Right cardiac atrium (tissue), 5 donors: ENCODE results near the gene GHR. TPM values are rescaled to one million over a fixed set of nuclear protein-coding genes. Genes with fewer than 3 reads are reported as not detected.

ENCODE experiments used
- ATAC-seq, 2 donors: fragments of 200-7000 bp; cut with Tn5 transposase; one replicate each; pipeline versions ENCODE4 v1.8.0 to v1.9.1; 2020; ENCODE audit warnings: moderate library complexity in 2 of 2, mild to moderate bottlenecking in 1 of 2
- DNase-seq, 3 donors: peaks; one replicate each; pipeline ENCODE4 v3.0.0-alpha.2; 2020
- H3K27ac ChIP-seq: one replicate; pipeline ENCODE4 v1.5.1; 2013; ENCODE audit warnings: mild to moderate bottlenecking, low read length, control low read depth, moderate library complexity
- H3K27me3 ChIP-seq: one replicate; pipeline ENCODE4 v1.6.1; 2013; ENCODE audit not compliant: control insufficient read depth, insufficient read depth
- H3K4me1 ChIP-seq: one replicate; pipeline ENCODE4 v1.6.1; 2013; ENCODE audit warnings: low read length; ENCODE audit not compliant: control insufficient read depth, insufficient read depth
- H3K4me3 ChIP-seq: one replicate; pipeline ENCODE4 v1.5.1; 2013; ENCODE audit warnings: low read length, control low read depth
- H3K9me3 ChIP-seq: one replicate; pipeline ENCODE4 v1.6.1; 2013; ENCODE audit warnings: low read length; ENCODE audit not compliant: control insufficient read depth
- WGBS: extraction: QIAGEN DNeasy Blood & Tissue Kit; methylation state at CpG from one replicate; pipeline ENCODE4 v1.1.7; 2013; 5-methylcytosine and 5-hydroxymethylcytosine counted together
- intact Hi-C, 4 donors: fragments of 100-400 bp; cut with DNase I; formaldehyde crosslinking; loops; one replicate each; pipeline versions ENCODE4 v1.11.0 to v1.14.0; 2022 to 2023
- polyA plus RNA-seq: library from polyadenylated mRNA; stranded (reverse); fragments of 200-250 nt; gene quantifications from one replicate; pipeline ENCODE4 v1.2.3, GENCODE V29; 2013
- total RNA-seq, 4 donors: library from RNA; stranded (reverse); fragmentation: NEBNext Ultra II Directional; extraction: Animal tissue kit (Norgen Biotek cat#: 25700); gene quantifications; one replicate each; pipeline ENCODE4 v1.2.1, GENCODE V29; 2021
- donor health status: healthy with polysubstance abuse.
- donor health status: DM: no; HTN: yes; CAD: no.
- donor health status: DM: no; HTN: no; CAD: no.
- donor health status: DM: no; HTN: yes; CAD: no; lungs with severe emphysema.
- donor health status: DM: yes; HTN: yes; CAD: no.

Gene GHR
- total and polyA plus RNA-seq, 5 donors = 8.1 to 21.8 (median 15.3) TPM

- Histone ChIP-seq H3K9me3 (no peaks in the 10 kb centered on the region), H3K4me1 (peaks cover 3% of the 10 kb centered on the region), H3K27ac (no peak overlapping the region), H3K4me3 (no peak overlapping the region), H3K27me3 (no peaks in the 10 kb centered on the region)
- intact Hi-C loops = no loop called here
- ATAC-seq = no peak
- 92% methylated on average over 3 of the region's 3 CpGs for WGBS
- no peak for DNase-seq
Observed at GRCh38 chr5:42545038-42545437, 121.8 kb downstream of the GHR start.

GRCh38 chr5:42547141-42547540, 123.9 kb downstream of the GHR start:
- H3K9me3 ChIP-seq = no peaks in the 10 kb centered on the region
- intact Hi-C loops = no loop called here
- no peak for DNase-seq
- 47% methylated on average over 2 of the region's 2 CpGs for WGBS
- H3K4me1 ChIP-seq = peaks cover 6% of the 10 kb centered on the region
- no peak overlapping the region for H3K4me3 ChIP-seq
- no peak overlapping the region for H3K27ac ChIP-seq
- no peaks in the 10 kb centered on the region for H3K27me3 ChIP-seq
- ATAC-seq = peak in 1 of 2 donors; percentile 81

- Histone ChIP-seq H3K27me3 (no peaks in the 10 kb centered on the region), H3K4me1 (peaks cover 6% of the 10 kb centered on the region), H3K4me3 (no peak overlapping the region), H3K9me3 (no peaks in the 10 kb centered on the region), H3K27ac (peak overlapping the region; percentile 23)
- intact Hi-C loops = no loop called here
- peak; percentile 49 to 79 for ATAC-seq
- WGBS = 41% methylated on average over 1 of the region's 1 CpG
- DNase-seq = peak in 1 of 3 donors; percentile 41
Observed at GRCh38 chr5:42547894-42548293, 124.7 kb downstream of the GHR start.

GRCh38 chr5:42552597-42552996, 129.4 kb downstream of the GHR start:
- intact Hi-C loops = no loop called here
- no peak overlapping the region for H3K27ac ChIP-seq
- no peaks in the 10 kb centered on the region for H3K9me3 ChIP-seq
- WGBS = 92% methylated on average over 1 of the region's 1 CpG
- no peak overlapping the region for H3K4me3 ChIP-seq
- DNase-seq = no peak
- ATAC-seq = no peak
- H3K27me3 ChIP-seq = no peaks in the 10 kb centered on the region
- H3K4me1 ChIP-seq = peaks cover 4% of the 10 kb centered on the region

- intact Hi-C loops = no loop called here
- Histone ChIP-seq H3K4me3 (no peak overlapping the region), H3K9me3 (no peaks in the 10 kb centered on the region), H3K27ac (no peak overlapping the region), H3K4me1 (peaks cover 4% of the 10 kb centered on the region), H3K27me3 (no peaks in the 10 kb centered on the region)
- ATAC-seq (no peak), DNase-seq (no peak)
- WGBS = 88% methylated on average over 4 of the region's 4 CpGs
Observed at GRCh38 chr5:42553461-42553860, 130.2 kb downstream of the GHR start.

GRCh38 chr5:42555010-42555409, 131.8 kb downstream of the GHR start:
- Histone ChIP-seq H3K27me3 (no peaks in the 10 kb centered on the region), H3K4me3 (no peak overlapping the region), H3K4me1 (peaks cover 4% of the 10 kb centered on the region), H3K27ac (no peak overlapping the region), H3K9me3 (no peaks in the 10 kb centered on the region)
- intact Hi-C loops = no loop called here
- WGBS = 94% methylated on average over 1 of the region's 1 CpG
- ATAC-seq = no peak
- DNase-seq = no peak

GRCh38 chr5:42555797-42556196, 132.6 kb downstream of the GHR start:
- intact Hi-C loops = no loop called here
- Histone ChIP-seq H3K4me3 (no peak overlapping the region), H3K9me3 (no peaks in the 10 kb centered on the region), H3K4me1 (peaks cover 4% of the 10 kb centered on the region), H3K27me3 (no peaks in the 10 kb centered on the region), H3K27ac (no peak overlapping the region)
- WGBS = 91% methylated on average over 6 of the region's 6 CpGs
- ATAC-seq (no peak), DNase-seq (no peak)

- 67% methylated on average over 1 of the region's 1 CpG for whole genome bisulfite sequencing
- Histone ChIP-seq H3K27ac (no peak overlapping the region), H3K27me3 (no peaks in the 10 kb centered on the region), H3K4me1 (no peaks in the 10 kb centered on the region), H3K9me3 (no peaks in the 10 kb centered on the region), H3K4me3 (no peak overlapping the region)
- no peak for DNase-seq
- ATAC-seq = no peak
- intact Hi-C loops = no loop called here
Observed at GRCh38 chr5:42557689-42558088, 134.4 kb downstream of the GHR start.

GRCh38 chr5:42561656-42562055, 138.4 kb downstream of the GHR start:
- intact Hi-C loops = no loop called here
- Histone ChIP-seq H3K9me3 (no peaks in the 10 kb centered on the region), H3K4me3 (no peak overlapping the region), H3K27me3 (no peaks in the 10 kb centered on the region), H3K27ac (no peak overlapping the region), H3K4me1 (no peaks in the 10 kb centered on the region)
- no peak for ATAC-seq
- 62% methylated on average over 1 of the region's 1 CpG for WGBS
- no peak for DNase-seq

GRCh38 chr5:42564689-42565356, 141.6 kb downstream of the GHR start:
- no peak overlapping the region for H3K27ac ChIP-seq
- 83% methylated on average over 6 of the region's 6 CpGs for WGBS
- DNase-seq (no peak), ATAC-seq (no peak)
- no peaks in the 10 kb centered on the region for H3K27me3 ChIP-seq
- no peak overlapping the region for H3K4me3 ChIP-seq
- intact Hi-C loops = no loop called here
- H3K9me3 ChIP-seq = no peaks in the 10 kb centered on the region
- peaks cover 4% of the 10 kb centered on the region for H3K4me1 ChIP-seq

GRCh38 chr5:42566652-42567295, 143.5 kb downstream of the GHR start:
- H3K9me3 ChIP-seq = no peaks in the 10 kb centered on the region
- ATAC-seq = peak; percentile 67 to 74
- peak overlapping the region; percentile 78 for H3K27ac ChIP-seq
- peak overlapping the region; percentile 28 for H3K4me3 ChIP-seq
- DNase-seq = no peak
- peaks cover 4% of the 10 kb centered on the region for H3K4me1 ChIP-seq
- WGBS = 26% methylated on average over 5 of the region's 5 CpGs
- intact Hi-C loops = no loop called here
- H3K27me3 ChIP-seq = no peaks in the 10 kb centered on the region
